GM21528 (cell line): ENCODE results near the gene SERPINF2.
"Not testable (repeated sequence)": the region's sequence is repeated elsewhere in the genome, so short reads cannot be mapped to it uniquely, and the experiment has no call there.

Experiments
- ATAC-seq: cut with Tn5 transposase; IDR thresholded peaks from one replicate; pipeline ENCODE4 v1.9.1; 2021; ENCODE audit warnings: mild to moderate bottlenecking, moderate library complexity; ENCODE audit not compliant: unreplicated experiment, low FRiP score

The SERPINF2 gene

DNA sequence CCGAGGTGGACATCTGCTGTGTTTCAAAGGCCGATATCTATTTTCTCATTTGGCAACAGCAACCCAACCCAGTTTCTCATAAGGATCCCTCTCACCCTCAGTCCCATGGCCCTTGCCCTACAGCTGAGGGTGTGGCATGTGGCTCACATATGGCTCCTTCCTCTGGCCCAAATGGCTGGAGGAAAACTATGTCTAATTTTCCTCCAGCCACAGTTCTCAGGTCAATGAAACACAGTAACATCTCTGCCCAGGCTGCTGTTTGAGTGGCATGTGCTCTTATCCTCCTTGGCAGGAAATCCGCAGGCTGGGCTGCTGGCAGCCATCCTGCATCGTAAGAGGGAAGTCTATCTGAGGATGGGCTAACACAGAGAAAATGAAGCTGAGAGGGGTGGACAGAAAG, 43.3 kb downstream of the SERPINF2 start:
- ATAC-seq: no peak

DNA sequence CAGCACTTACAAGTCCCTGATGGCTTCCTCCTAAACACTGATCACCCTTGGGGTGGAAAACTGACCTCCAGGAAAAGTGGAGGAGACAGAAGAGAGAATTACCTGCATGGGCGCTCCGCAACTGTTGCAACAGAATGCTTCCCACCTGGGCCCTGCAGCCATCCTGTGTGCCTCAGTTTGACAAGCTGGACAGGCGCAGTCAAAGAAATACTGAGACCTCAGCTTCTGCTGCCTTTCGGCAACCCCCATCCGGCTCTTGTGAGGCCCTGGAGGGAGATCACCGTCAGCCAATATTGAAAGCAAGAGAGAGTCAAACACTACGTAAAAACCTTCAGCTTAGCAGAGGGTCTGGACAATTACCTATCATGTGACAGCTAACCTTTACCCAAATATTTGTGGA, 44.0 kb downstream of the SERPINF2 start:
- no peak for ATAC-seq

DNA sequence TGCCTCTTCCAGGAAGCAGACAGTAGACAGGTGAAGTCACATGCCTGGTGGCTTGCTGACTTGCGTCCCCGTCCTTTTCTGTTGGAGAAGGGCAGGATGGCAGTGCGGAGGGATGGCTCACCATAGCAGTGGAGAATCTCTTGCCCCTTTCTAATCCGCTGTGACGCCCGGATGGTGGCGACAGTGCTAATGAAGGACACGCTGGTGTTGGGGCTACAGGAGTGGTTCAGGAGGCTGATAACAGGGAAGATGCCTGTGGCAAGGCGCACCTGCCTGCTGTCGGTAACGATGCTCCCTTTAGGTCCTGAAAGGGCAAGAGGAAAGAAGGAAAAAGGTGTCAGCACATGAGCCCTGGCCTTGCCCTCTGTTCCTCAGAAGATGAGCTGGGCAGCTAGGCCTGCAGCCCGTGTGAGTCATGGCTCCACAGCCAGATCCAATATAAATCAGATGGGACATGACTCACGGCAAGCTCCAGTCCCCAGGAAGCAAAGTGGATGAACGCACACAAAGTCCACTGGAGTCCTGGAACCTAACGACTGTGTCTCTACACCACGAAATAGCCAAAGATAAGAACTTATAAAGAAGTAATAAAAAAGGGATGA, 44.7 kb downstream of the SERPINF2 start:
- no peak for ATAC-seq

DNA sequence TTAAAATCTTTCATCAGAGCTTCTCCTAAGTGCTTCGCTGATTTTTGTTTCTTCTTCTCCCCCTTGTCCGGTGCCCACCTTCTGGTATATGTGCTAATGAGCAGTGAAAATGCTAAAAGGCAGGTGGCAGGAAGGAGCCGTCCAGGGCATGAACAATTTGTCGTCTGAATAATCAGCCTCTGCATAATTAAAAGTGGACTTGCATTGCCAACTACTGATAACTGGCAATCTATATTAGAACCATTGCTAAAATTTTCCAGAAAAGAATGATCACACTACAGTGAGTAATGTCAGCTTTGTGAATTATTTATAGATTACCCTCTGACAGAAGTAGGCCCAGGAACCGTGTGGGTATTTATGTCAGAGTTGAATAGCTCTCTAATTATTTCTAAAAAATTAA, 47.3 kb downstream of the SERPINF2 start:
- no peak for ATAC-seq

DNA sequence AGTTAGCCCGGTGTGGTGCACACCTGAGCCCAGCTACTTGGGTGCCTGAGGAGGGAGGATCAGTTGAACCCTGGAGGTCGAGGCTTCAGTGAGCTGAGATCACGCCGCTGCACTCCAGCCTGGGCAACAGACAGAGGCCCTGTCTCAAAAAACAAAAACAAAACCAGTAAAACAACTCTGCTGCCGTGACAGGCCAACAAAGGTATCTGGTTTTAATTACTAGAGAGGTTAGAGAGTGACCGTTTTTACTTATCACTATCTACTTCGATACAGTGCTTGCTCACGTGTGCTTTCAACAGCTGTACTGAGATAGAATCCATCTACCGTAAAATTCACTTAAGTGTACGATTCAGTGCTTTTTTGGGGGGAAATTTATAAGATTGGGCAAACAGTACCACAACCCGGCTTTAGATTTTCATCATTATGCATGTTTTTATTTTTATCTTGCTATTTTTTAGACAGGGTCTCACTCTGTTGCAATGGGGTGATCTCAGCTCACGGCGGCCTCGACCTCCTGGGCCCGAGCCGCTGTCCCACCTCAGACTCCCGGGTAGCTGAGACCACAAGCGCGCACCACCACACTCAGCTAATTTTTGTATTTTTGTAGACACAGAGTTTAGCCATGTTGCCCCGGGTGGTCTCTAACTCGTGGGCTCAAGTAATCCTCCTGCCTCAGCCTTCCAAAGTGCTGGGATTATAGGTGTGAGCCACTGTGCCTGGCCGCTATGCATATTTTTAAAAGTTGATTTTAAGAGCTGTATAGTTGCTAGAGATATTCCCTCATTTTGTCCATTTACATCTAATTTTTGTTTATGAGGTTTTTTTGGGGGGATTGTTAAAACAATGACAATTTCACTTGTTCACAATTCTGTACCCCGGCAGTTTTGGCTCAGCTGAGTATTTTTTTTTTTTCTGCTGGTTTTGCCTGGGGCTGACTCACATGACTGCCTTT, 50.1 kb downstream of the SERPINF2 start:
- ATAC-seq: no peak

DNA sequence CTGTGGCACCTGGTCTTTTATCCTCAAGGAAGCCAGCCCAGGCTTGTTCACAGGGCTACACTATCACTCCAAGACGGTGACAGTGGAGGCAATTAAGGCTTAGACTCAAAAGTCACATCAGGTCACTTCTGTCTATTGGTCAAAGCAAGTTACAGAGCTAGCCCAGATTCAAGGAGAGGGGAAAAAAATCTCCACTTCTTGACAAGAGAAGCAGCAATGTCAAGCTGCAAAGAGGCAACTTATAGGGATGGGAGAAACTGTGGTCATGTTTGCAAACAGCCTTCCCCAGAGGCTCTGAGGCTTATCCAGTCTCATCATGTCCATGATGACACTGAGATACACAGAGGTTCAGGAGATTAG, 50.8 kb downstream of the SERPINF2 start:
- ATAC-seq: no peak

DNA sequence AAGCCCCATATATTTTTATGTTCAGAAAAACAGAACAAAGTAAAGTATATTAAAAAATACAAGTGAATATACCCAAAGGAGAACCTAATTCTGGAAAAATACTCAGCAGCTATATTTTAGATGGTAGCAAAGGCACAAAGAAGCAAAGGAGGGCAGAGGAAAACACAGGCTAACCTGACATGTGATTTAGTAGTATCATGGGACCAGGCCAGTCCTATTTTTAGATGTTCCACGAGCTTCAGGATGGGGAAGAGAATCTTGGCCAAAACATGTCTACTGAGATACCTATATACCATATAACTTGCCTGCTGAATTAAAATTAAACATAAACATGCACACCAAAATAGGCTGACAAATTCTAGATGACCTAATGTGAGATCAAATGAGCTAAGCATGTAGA, 54.1 kb downstream of the SERPINF2 start:
- no peak for ATAC-seq

DNA sequence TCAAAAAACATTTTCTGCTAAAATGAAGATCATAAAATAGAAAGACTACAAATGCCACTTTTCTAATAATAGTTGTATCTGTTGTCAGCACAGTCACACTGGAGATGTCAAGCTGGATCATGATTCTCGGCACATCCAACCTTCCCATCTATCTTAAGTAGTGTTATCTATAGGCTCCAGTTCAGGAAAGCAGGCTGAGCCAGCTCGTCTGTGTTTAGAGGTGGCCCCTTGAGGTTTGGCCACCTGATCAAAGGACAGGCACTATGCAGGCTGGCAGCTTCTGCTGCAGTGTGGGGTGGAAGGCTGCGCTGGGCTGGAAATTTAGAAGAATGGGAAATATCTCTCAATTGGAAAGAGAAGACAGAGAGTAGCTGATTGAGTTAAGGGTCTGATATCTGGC, 54.7 kb downstream of the SERPINF2 start:
- ATAC-seq: no peak

DNA sequence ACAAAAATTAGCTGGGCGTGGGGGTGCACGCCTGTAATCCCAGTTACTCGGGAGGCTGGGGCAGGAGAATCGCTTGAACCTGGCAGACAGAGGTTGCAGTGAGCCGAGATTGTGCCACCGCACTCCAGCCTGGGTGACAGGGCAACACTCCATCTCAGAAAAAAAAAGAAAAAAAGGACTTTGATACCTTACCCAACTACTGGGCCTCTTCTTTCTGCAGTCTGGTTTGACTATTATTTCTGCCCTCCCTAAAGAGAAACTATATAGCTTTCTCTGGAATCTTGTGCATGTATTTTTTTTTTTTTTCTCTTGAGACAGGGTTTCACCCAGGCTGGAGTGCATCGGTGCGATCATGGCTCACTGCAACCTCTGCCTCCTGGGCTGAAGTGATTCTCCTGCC, 55.2 kb downstream of the SERPINF2 start:
- not testable (repeated sequence) for ATAC-seq

DNA sequence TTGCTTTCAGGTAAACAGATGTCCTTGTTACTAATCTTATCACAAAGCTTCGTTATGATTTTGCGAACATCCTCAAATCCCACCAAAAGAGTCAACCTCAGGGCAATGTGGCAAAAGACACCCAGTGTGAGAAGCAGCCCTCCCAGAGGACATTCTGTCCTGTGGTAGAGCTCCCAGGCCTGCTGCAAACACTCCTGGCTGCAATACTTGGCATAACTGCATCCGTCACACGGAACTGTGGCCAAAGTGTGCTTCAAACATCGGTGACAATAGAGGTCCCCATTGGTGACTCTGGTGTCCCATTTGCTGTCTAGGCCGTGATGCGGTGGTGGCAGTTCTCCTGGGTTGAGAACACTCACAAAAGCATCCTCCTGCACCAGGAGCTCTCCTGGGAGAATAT, 57.6 kb downstream of the SERPINF2 start:
- no peak for ATAC-seq

DNA sequence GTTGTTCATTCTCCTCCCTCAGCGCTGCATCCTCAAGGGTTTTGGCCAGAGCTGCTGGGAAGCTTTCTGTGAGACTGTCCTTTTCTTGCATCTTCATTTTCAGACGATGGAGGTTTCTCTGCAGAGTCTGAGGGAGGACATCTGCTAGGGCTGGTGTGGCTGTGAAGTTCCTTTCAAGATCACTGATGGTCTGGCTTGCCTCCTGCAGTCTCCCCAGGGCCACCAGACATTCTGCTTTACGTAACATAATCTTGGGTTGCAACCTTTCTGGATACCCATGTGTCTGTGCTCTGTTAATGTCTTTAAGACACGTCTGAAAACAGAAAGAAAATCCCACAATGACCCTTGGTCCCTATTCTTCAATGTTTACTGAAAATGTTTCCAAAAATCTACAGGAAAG, 58.0 kb downstream of the SERPINF2 start:
- no peak for ATAC-seq

DNA sequence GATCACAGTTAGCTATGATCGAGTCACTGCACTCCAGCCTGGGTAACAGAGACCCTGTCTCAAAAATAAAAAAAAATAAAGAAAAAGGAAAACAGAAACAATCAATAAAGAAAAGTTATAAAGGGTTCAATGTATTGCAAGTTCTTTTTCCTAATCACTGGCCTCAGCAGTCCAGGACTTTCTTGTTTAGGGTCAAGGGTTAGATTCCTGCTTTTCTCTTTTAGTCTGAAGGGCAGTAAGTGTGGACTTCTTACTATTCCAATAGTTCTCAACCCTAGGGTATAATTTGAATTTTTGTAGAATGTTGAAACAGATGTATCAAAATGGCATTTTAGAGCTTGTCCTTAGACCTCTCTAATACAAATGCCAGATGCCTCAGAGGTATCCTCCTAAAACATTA, 59.8 kb downstream of the SERPINF2 start:
- ATAC-seq: no peak

DNA sequence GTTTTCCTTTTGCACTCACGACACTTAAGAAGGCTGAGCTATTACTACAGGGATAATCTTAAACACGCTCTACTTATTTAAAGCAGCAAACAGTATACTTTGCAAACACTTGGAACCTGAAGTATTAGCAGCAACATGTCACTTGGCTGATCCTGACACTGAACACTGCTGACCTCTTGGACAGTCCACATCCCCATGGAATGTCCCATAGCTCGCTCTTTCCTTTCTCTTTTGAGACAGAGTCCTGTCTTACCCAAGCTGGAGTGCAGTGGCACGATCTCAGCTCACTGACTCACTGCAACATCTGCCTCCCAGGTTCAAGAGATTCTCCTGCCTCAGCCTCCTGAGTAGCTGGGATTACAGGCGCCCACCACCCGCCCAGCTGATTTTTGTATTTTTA, 60.6 kb downstream of the SERPINF2 start:
- no peak for ATAC-seq
